Hepatocyte (in vitro differentiated cells): ENCODE results near the gene PRKCA. TPM values are rescaled to one million over a fixed set of nuclear protein-coding genes. Genes with fewer than 3 reads are reported as not detected.

ENCODE experiments used
- DNase-seq: peaks from one replicate; pipeline ENCODE4 v3.0.0-alpha.2; 2016; ENCODE audit warnings: low spot score
- H2AFZ ChIP-seq: fragments of 200-600 bp; sonication (generic); 2 replicates; pipeline ENCODE4 v1.6.0; 2016; ENCODE audit warnings: antibody characterized with exemption, mild to moderate bottlenecking
- H3K27ac ChIP-seq: fragments of 200-600 bp; sonication (generic); 2 replicates; pipeline ENCODE4 v1.5.1; 2016; ENCODE audit warnings: mild to moderate bottlenecking
- H3K27me3 ChIP-seq: fragments of 200-600 bp; sonication (generic); 2 replicates; pipeline ENCODE4 v1.6.1; 2016
- H3K36me3 ChIP-seq: fragments of 200-600 bp; sonication (generic); replicated peaks from 2 replicates; pipeline ENCODE4 v1.5.1; 2016; ENCODE audit warnings: low read depth; ENCODE audit not compliant: insufficient read depth
- H3K4me1 ChIP-seq: fragments of 200-600 bp; sonication (generic); 2 replicates; pipeline ENCODE4 v1.5.1; 2016; ENCODE audit warnings: mild to moderate bottlenecking, moderate library complexity; ENCODE audit not compliant: insufficient read depth
- H3K4me2 ChIP-seq: fragments of 200-600 bp; sonication (generic); 2 replicates; pipeline ENCODE4 v1.6.0; 2016
- H3K4me3 ChIP-seq: fragments of 200-600 bp; sonication (generic); 2 replicates; pipeline ENCODE4 v1.5.1; 2016; ENCODE audit warnings: mild to moderate bottlenecking
- H3K79me2 ChIP-seq: fragments of 200-600 bp; sonication (generic); 2 replicates; pipeline ENCODE4 v1.6.0; 2017; ENCODE audit warnings: mild to moderate bottlenecking
- H3K9me2 ChIP-seq: fragments of 200-600 bp; sonication (generic); replicated peaks from 2 replicates; pipeline ENCODE4 v1.6.0; 2017; ENCODE audit warnings: mild to moderate bottlenecking; ENCODE audit not compliant: insufficient read depth
- H3K9me3 ChIP-seq: fragments of 200-600 bp; sonication (generic); 2 replicates; pipeline ENCODE4 v1.5.1; 2016; ENCODE audit warnings: low read depth, mild to moderate bottlenecking
- H4K20me1 ChIP-seq: fragments of 200-600 bp; sonication (generic); 2 replicates; pipeline ENCODE4 v1.6.0; 2016; ENCODE audit warnings: mild to moderate bottlenecking; ENCODE audit not compliant: insufficient read depth, poor library complexity, severe bottlenecking
- CTCF ChIP-seq: fragments of 200-600 bp; sonication (generic); IDR thresholded peaks from 2 replicates; pipeline ENCODE4 v1.5.1; 2016; ENCODE audit warnings: antibody characterized with exemption, mild to moderate bottlenecking; ENCODE audit not compliant: poor library complexity
- EZH2 ChIP-seq: fragments of 200-600 bp; sonication (generic); IDR thresholded peaks from 2 replicates; pipeline ENCODE4 v1.6.1; 2016; ENCODE audit warnings: antibody characterized with exemption, mild to moderate bottlenecking, borderline replicate concordance
- EZH2phosphoT487 ChIP-seq: fragments of 200-600 bp; sonication (generic); IDR thresholded peaks from one replicate; pipeline ENCODE4 v1.6.1; 2018; ENCODE audit warnings: antibody characterized with exemption, mild to moderate bottlenecking, low read depth, moderate library complexity; ENCODE audit not compliant: unreplicated experiment, severe bottlenecking
- WGBS: methylation state at CpG from one replicate; pipeline ENCODE4 v1.1.6; 2016; ENCODE audit warnings: low lambda C conversion rate; ENCODE audit errors: missing lambda C conversion rate; 5-methylcytosine and 5-hydroxymethylcytosine counted together
- polyA plus RNA-seq: library from polyadenylated mRNA; unstranded; fragments of >200 nt; fragmentation: Nextera tagmentation; extraction: Ambion mirVana; gene quantifications from 2 replicates; pipeline ENCODE4 v1.2.1, GENCODE V29; 2016
- total RNA-seq: library from RNA; depleted of rRNA; stranded (reverse); fragments of >200 nt; gene quantifications from 2 replicates; pipeline ENCODE4 v1.2.3, GENCODE V29; 2014

The PRKCA gene
- total and polyA plus RNA-seq, 2 experiments from 2014 or later = 5.9 to 18.5 TPM

DNA sequence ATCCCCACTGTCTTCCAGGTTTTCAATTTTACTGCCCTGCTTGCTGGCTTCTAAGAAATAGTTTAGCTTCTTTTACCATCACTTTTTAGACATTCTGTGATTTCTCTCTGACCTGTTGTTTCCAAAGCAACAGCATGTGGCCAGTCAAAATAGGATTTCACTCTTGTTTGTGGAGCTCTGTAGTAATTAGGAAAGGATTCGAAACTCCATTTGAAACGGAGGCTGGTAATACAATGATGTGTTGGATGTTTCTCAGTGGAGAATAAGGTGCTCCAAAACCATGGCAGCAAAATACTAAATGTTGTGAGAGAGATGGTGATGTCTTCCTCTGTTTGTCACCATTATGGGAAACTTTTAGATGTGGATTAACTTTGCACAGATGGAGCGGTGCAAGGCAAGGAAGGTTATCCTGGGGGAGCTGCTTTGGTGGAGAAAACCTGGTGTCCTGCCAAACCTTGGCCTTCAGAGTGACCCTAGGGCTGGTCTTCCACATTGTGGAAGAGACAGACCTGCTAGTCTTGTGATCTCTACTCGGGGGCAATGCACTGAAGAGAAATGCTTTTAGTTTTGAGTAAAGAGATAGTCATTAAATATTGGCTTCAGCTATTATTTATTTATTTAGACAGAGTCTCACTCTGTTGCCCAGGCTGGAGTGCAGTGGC is 79.4 kb downstream of the PRKCA start:
- H3K27me3 ChIP-seq = no peaks in the 10 kb centered on the region
- H3K79me2 ChIP-seq = peaks cover 57% of the 10 kb centered on the region
- H3K4me3 ChIP-seq = no peak overlapping the region
- no peak overlapping the region for H2AFZ ChIP-seq
- H3K27ac ChIP-seq = no peak overlapping the region
- H3K9me2 ChIP-seq = no peaks in the 10 kb centered on the region
- no peak for TF ChIP-seq EZH2
- no peak for TF ChIP-seq EZH2phosphoT487
- TF ChIP-seq CTCF = no peak
- H3K4me1 ChIP-seq = no peaks in the 10 kb centered on the region
- 87% methylated on average over 4 of the region's 4 CpGs for WGBS
- no peaks in the 10 kb centered on the region for H3K36me3 ChIP-seq
- H3K9me3 ChIP-seq = no peaks in the 10 kb centered on the region
- H3K4me2 ChIP-seq = no peak overlapping the region
- no peaks in the 10 kb centered on the region for H4K20me1 ChIP-seq
- DNase-seq = no peak

GRCh38 chr17:66383333-66383732 is 80.9 kb downstream of the PRKCA start:
- 59% methylated on average over 4 of the region's 4 CpGs for WGBS
- H3K4me2 ChIP-seq = no peak overlapping the region

DNA sequence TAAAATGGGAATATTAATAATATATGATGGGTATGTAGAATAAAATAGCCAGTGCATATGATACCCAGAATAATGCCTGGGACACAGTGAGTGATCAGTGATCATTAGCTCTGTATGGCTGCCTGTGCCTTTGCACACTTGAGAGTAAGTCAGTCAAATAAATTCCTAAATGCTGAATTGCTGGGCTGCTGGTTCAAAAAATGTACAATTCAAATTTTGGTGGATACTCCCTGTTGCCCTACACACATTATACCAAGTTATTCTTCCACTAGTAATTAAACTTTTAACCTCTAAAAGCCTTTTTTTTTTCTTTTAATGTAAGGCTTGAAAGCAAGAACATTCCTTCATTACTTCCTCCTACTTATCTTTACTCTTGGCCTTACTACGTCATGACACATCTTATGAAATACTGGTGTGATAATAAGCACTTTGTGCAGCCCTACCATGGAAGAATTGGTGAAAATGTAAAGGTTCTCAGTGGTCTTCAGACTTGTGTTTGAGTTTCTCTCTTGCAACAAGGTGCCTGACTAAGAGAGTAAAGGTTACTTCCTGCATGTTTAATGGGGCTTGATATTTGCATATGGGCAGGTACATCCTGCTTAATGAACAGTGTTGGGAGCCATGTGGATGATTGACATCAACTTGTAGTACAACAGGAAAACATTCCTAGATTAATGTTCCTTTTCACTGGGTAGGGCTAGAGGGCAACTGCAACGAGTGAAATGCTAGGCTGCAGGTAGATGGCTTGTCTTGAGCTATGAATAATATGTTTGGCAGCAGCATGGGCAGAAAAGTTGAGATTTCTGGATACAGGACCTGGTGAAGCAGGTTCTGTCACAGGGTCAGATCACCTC is 84.3 kb downstream of the PRKCA start:
- Histone ChIP-seq H4K20me1 (no peaks in the 10 kb centered on the region), H2AFZ (no peak overlapping the region), H3K4me3 (no peak overlapping the region), H3K27ac (peak overlapping the region; percentile 79), H3K27me3 (no peaks in the 10 kb centered on the region), H3K4me2 (peak overlapping the region; percentile 35), H3K4me1 (peaks cover 6% of the 10 kb centered on the region), H3K36me3 (no peaks in the 10 kb centered on the region), H3K9me2 (no peaks in the 10 kb centered on the region), H3K79me2 (peaks cover 43% of the 10 kb centered on the region), H3K9me3 (no peaks in the 10 kb centered on the region)
- TF ChIP-seq CTCF (no peak), EZH2 (no peak), EZH2phosphoT487 (no peak)
- WGBS = 15% methylated on average over 2 of the region's 2 CpGs
- peak; percentile 55 for DNase-seq

More at GRCh38 chr17:66383333-66383732, 80.9 kb downstream of the PRKCA start:
- Histone ChIP-seq H3K4me1 (peaks cover 6% of the 10 kb centered on the region), H3K9me2 (no peaks in the 10 kb centered on the region), H3K36me3 (no peaks in the 10 kb centered on the region), H3K27me3 (no peaks in the 10 kb centered on the region), H3K4me3 (no peak overlapping the region), H3K27ac (no peak overlapping the region), H2AFZ (no peak overlapping the region), H4K20me1 (no peaks in the 10 kb centered on the region), H3K9me3 (no peaks in the 10 kb centered on the region), H3K79me2 (peaks cover 50% of the 10 kb centered on the region)
- no peak for DNase-seq
- TF ChIP-seq EZH2 (no peak), CTCF (no peak), EZH2phosphoT487 (no peak)
